ENCODE results near the gene LINC01488. TPM values are rescaled to one million over a fixed set of nuclear protein-coding genes. Genes with fewer than 3 reads are reported as not detected.

Gene LINC01488
- total and polyA plus RNA-seq, 9 of the 15 experiments (the other 6 are each of a cell fraction or from before 2014, with no cell fraction given): not detected

GRCh38 chr11:69443138-69443967 lies 38.1 kb upstream of the LINC01488 start (continued):
- TF ChIP-seq ZFP36 (IDR thresholded peaks at IDR 0.05; ENCODE audit: low read depth, low read length, partially characterized antibody): peak; percentile 28
- 0 out of 4 replicates have a peak, but pooled peaks of 1 of the 2 experiments have one; percentile 51 for TF ChIP-seq HDAC1 (IDR thresholded peaks at IDR 0.05)
- TF ChIP-seq SUPT5H (IDR thresholded peaks at IDR 0.05): peak; percentile 79
- TF ChIP-seq EP400 (IDR thresholded peaks at IDR 0.05): peak; percentile 75
- TF ChIP-seq HSF4 (CRISPR knock-in tag; IDR thresholded peaks at IDR 0.05; ENCODE audit: borderline replicate concordance): no peak
- peak; percentile 67; the same call in 1 of the 2 replicates for TF ChIP-seq MTA3 (IDR thresholded peaks at IDR 0.05; ENCODE audit: borderline replicate concordance)
- TF ChIP-seq RAD21 (CRISPR knock-in tag; conservative IDR thresholded peaks at IDR 0.05 in 1 of 2, IDR thresholded peaks at IDR 0.05 in 1 of 2): no peak; a peak in 1 of 4 replicates
- peak; percentile 89 for TF ChIP-seq KDM5B (IDR thresholded peaks at IDR 0.05; ENCODE audit: insufficient replicate concordance, low read depth, low read length)
- TF ChIP-seq, protein P1, sequence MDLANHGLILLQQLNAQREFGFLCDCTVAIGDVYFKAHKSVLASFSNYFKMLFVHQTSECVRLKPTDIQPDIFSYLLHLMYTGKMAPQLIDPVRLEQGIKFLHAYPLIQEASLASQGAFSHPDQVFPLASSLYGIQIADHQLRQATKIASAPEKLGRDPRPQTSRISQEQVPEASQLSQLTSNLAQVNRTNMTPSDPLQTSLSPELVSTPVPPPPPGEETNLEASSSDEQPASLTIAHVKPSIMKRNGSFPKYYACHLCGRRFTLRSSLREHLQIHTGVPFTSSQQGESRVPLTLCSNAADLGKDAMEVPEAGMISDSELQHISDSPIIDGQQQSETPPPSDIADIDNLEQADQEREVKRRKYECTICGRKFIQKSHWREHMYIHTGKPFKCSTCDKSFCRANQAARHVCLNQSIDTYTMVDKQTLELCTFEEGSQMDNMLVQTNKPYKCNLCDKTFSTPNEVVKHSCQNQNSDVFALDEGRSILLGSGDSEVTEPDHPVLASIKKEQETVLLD (IDR thresholded peaks at IDR 0.05): no peak
- TF ChIP-seq RBM25 (IDR thresholded peaks at IDR 0.05; ENCODE audit: low read depth, low read length, severe bottlenecking): peak; percentile 98
- TF ChIP-seq PHF8 (IDR thresholded peaks at IDR 0.05; ENCODE audit: borderline replicate concordance, low read length): peak; percentile 85; the same call in 1 of the 2 replicates
- TF ChIP-seq, protein P2, sequence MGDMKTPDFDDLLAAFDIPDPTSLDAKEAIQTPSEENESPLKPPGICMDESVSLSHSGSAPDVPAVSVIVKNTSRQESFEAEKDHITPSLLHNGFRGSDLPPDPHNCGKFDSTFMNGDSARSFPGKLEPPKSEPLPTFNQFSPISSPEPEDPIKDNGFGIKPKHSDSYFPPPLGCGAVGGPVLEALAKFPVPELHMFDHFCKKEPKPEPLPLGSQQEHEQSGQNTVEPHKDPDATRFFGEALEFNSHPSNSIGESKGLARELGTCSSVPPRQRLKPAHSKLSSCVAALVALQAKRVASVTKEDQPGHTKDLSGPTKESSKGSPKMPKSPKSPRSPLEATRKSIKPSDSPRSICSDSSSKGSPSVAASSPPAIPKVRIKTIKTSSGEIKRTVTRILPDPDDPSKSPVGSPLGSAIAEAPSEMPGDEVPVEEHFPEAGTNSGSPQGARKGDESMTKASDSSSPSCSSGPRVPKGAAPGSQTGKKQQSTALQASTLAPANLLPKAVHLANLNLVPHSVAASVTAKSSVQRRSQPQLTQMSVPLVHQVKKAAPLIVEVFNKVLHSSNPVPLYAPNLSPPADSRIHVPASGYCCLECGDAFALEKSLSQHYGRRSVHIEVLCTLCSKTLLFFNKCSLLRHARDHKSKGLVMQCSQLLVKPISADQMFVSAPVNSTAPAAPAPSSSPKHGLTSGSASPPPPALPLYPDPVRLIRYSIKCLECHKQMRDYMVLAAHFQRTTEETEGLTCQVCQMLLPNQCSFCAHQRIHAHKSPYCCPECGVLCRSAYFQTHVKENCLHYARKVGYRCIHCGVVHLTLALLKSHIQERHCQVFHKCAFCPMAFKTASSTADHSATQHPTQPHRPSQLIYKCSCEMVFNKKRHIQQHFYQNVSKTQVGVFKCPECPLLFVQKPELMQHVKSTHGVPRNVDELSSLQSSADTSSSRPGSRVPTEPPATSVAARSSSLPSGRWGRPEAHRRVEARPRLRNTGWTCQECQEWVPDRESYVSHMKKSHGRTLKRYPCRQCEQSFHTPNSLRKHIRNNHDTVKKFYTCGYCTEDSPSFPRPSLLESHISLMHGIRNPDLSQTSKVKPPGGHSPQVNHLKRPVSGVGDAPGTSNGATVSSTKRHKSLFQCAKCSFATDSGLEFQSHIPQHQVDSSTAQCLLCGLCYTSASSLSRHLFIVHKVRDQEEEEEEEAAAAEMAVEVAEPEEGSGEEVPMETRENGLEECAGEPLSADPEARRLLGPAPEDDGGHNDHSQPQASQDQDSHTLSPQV (IDR thresholded peaks at IDR 0.05): peak; percentile 83
- peak; percentile 96 for TF ChIP-seq L3MBTL2 (IDR thresholded peaks at IDR 0.05)
- no peak for TF ChIP-seq XRCC3 (IDR thresholded peaks at IDR 0.05)
- TF ChIP-seq KAT8 (IDR thresholded peaks at IDR 0.05; ENCODE audit: low read depth): no peak
- no peak for TF ChIP-seq ZNF707 (CRISPR knock-in tag; conservative IDR thresholded peaks at IDR 0.05)
- TF ChIP-seq TRIM24 (IDR thresholded peaks at IDR 0.05): no peak
- peak; percentile 19; the same call in 1 of the 2 replicates for TF ChIP-seq ZNF431 (CRISPR knock-in tag; IDR thresholded peaks at IDR 0.05)
- no peak for TF ChIP-seq ZNF778 (CRISPR knock-in tag; IDR thresholded peaks at IDR 0.05)
- TF ChIP-seq CBX3 (IDR thresholded peaks at IDR 0.05; ENCODE audit: borderline replicate concordance in 1 of 2, low read length in 2 of 2): peak in 1 of 2 experiments; percentile 41; a peak in 1 of 3 replicates
- TF ChIP-seq, protein P3, sequence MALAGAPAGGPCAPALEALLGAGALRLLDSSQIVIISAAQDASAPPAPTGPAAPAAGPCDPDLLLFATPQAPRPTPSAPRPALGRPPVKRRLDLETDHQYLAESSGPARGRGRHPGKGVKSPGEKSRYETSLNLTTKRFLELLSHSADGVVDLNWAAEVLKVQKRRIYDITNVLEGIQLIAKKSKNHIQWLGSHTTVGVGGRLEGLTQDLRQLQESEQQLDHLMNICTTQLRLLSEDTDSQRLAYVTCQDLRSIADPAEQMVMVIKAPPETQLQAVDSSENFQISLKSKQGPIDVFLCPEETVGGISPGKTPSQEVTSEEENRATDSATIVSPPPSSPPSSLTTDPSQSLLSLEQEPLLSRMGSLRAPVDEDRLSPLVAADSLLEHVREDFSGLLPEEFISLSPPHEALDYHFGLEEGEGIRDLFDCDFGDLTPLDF (CRISPR knock-in tag; IDR thresholded peaks at IDR 0.05): peak; percentile 27; the same call in 1 of the 2 replicates
- peak; percentile 19 for TF ChIP-seq CBFA2T3 (IDR thresholded peaks at IDR 0.05)

Data from K562 (cell line).